ENCODE results near the gene GABPA. TPM values are rescaled to one million over a fixed set of nuclear protein-coding genes. Genes with fewer than 3 reads are reported as not detected.

GABPA gene
- total and polyA plus RNA-seq, 9 of the 15 experiments (the other 6 are each of a cell fraction or from before 2014, with no cell fraction given) = 8.9 to 35.7 (median 22.8) TPM

DNA sequence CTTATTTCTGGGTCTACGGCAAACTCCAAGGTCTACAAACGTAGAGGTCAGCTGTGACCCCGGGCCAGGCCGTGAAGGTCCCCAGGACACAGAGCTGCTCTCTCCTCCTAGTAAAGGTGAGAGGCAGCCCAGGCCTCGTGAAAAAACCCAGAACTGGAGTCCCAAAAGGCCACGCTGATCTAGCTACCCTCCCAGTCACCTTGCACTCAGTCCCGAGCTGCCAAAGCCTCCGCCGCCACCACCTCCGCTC lies 193 bp upstream of the GABPA start (continued):
- no peak for TF ChIP-seq MAFK (IDR thresholded peaks at IDR 0.05; ENCODE audit: low read length)
- peak; percentile 95 for TF ChIP-seq SUPT5H (IDR thresholded peaks at IDR 0.05)
- peak; percentile 20 for TF ChIP-seq ZFX (CRISPR knock-in tag; IDR thresholded peaks at IDR 0.05)
- peak; percentile 78 for TF ChIP-seq TBP (optimal IDR thresholded peaks at IDR 0.05; ENCODE audit: low read depth, low read length)
- TF ChIP-seq, protein P1, sequence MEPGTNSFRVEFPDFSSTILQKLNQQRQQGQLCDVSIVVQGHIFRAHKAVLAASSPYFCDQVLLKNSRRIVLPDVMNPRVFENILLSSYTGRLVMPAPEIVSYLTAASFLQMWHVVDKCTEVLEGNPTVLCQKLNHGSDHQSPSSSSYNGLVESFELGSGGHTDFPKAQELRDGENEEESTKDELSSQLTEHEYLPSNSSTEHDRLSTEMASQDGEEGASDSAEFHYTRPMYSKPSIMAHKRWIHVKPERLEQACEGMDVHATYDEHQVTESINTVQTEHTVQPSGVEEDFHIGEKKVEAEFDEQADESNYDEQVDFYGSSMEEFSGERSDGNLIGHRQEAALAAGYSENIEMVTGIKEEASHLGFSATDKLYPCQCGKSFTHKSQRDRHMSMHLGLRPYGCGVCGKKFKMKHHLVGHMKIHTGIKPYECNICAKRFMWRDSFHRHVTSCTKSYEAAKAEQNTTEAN (CRISPR knock-in tag; IDR thresholded peaks at IDR 0.05) = 0 out of 2 replicates have a peak, but pooled peaks have one; percentile 12
- TF ChIP-seq HMG20B (CRISPR knock-in tag; IDR thresholded peaks at IDR 0.05) = 0 out of 2 replicates have a peak, but pooled peaks have one; percentile 54
- TF ChIP-seq, protein P2, sequence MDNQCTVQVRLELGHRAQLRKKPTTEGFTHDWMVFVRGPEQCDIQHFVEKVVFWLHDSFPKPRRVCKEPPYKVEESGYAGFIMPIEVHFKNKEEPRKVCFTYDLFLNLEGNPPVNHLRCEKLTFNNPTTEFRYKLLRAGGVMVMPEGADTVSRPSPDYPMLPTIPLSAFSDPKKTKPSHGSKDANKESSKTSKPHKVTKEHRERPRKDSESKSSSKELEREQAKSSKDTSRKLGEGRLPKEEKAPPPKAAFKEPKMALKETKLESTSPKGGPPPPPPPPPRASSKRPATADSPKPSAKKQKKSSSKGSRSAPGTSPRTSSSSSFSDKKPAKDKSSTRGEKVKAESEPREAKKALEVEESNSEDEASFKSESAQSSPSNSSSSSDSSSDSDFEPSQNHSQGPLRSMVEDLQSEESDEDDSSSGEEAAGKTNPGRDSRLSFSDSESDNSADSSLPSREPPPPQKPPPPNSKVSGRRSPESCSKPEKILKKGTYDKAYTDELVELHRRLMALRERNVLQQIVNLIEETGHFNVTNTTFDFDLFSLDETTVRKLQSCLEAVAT (IDR thresholded peaks at IDR 0.05) = peak in 1 of 2 experiments; percentile 36; a peak in 2 of 4 replicates
- no peak for TF ChIP-seq PHF20 (IDR thresholded peaks at IDR 0.05; ENCODE audit: partially characterized antibody)
- TF ChIP-seq TAF7 (tag; IDR thresholded peaks at IDR 0.05) = peak; percentile 72
- TF ChIP-seq SMAD1 (IDR thresholded peaks at IDR 0.05; ENCODE audit: low read depth, low read length, partially characterized antibody) = no peak
- peak; percentile 47 for TF ChIP-seq HMGN3 (IDR thresholded peaks at IDR 0.05; ENCODE audit: borderline replicate concordance, extremely low read depth, insufficient read length, low read depth, low read length)
- TF ChIP-seq POLR2A (conservative IDR thresholded peaks at IDR 0.05) = peak; percentile 93
- TF ChIP-seq ZNF507 (tag; conservative IDR thresholded peaks at IDR 0.05) = no peak
- TF ChIP-seq HDAC1 (IDR thresholded peaks at IDR 0.05) = peak in 1 of 2 experiments; percentile 72; a peak in 2 of 4 replicates
- no peak for TF ChIP-seq KAT7 (CRISPR knock-in tag; IDR thresholded peaks at IDR 0.05; ENCODE audit: borderline replicate concordance)
- TF ChIP-seq MYC (IDR thresholded peaks at IDR 0.05; ENCODE audit: low read depth, low read length) = no peak
- peak; percentile 36; the same call in 1 of the 2 replicates for TF ChIP-seq MYC (CRISPR knock-in tag; IDR thresholded peaks at IDR 0.05; ENCODE audit: borderline replicate concordance, low read depth)
- TF ChIP-seq HNRNPUL1 (IDR thresholded peaks at IDR 0.05; ENCODE audit: low read length) = no peak
- no peak for TF ChIP-seq TRIM25 (IDR thresholded peaks at IDR 0.05; ENCODE audit: borderline replicate concordance)
- TF ChIP-seq ZNF699 (CRISPR knock-in tag; IDR thresholded peaks at IDR 0.05; ENCODE audit: insufficient replicate concordance) = no peak
- peak; percentile 44; the same call in 1 of the 2 replicates for TF ChIP-seq MBD2 (IDR thresholded peaks at IDR 0.05; ENCODE audit: borderline replicate concordance, low read depth)
- no peak for TF ChIP-seq MAFF (IDR thresholded peaks at IDR 0.05; ENCODE audit: low read length)
- TF ChIP-seq, protein P3, sequence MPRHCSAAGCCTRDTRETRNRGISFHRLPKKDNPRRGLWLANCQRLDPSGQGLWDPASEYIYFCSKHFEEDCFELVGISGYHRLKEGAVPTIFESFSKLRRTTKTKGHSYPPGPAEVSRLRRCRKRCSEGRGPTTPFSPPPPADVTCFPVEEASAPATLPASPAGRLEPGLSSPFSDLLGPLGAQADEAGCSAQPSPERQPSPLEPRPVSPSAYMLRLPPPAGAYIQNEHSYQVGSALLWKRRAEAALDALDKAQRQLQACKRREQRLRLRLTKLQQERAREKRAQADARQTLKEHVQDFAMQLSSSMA (CRISPR knock-in tag; IDR thresholded peaks at IDR 0.05) = 0 out of 2 replicates have a peak, but pooled peaks have one; percentile 19
- peak; percentile 95 for TF ChIP-seq POLR2AphosphoS5 (IDR thresholded peaks at IDR 0.05; ENCODE audit: control insufficient read depth, insufficient read depth, low read depth, low read length)
- TF ChIP-seq NFXL1 (CRISPR knock-in tag; IDR thresholded peaks at IDR 0.05) = no peak
- TF ChIP-seq ETS1 (conservative IDR thresholded peaks at IDR 0.05; ENCODE audit: control insufficient read depth, low read depth, low read length) = peak; percentile 38
